Ishikawa (cell line): Measurements from ENCODE around the gene C11orf68.

ENCODE experiments used
- CEBPB ChIP-seq: IDR thresholded peaks from 2 replicates; pipeline ENCODE4 v1.6.1; 2012
- CREB1 ChIP-seq: IDR thresholded peaks from 2 replicates; pipeline ENCODE4 v1.6.1; 2012; ENCODE audit warnings: low read depth
- EGR1 ChIP-seq: IDR thresholded peaks from 2 replicates; pipeline ENCODE4 v1.6.1; 2012
- EP300 ChIP-seq: IDR thresholded peaks from 2 replicates; pipeline ENCODE4 v1.6.1; 2012; ENCODE audit warnings: borderline replicate concordance
- FOXM1 ChIP-seq: IDR thresholded peaks from 2 replicates; pipeline ENCODE4 v1.6.1; 2012; ENCODE audit warnings: low read depth, borderline replicate concordance
- NFIC ChIP-seq: IDR thresholded peaks from 2 replicates; pipeline ENCODE4 v1.6.1; 2012
- RAD21 ChIP-seq: IDR thresholded peaks from 2 replicates; pipeline ENCODE4 v1.6.1; 2012; ENCODE audit warnings: low read depth
- TAF1 ChIP-seq: IDR thresholded peaks from 2 replicates; pipeline ENCODE4 v1.6.1; 2012; ENCODE audit warnings: low read depth, mild to moderate bottlenecking
- TCF12 ChIP-seq: IDR thresholded peaks from 2 replicates; pipeline ENCODE4 v1.6.1; 2012; ENCODE audit warnings: low read depth
- TEAD4 ChIP-seq: IDR thresholded peaks from 2 replicates; pipeline ENCODE4 v1.6.1; 2012
- YY1 ChIP-seq: IDR thresholded peaks from 2 replicates; pipeline ENCODE4 v1.6.1; 2012; ENCODE audit warnings: low read depth
- ZBTB7A ChIP-seq: IDR thresholded peaks from 2 replicates; pipeline ENCODE4 v1.6.1; 2012; ENCODE audit warnings: low read depth
- TF ChIP-seq, protein P1 (sequence below): IDR thresholded peaks from 2 replicates; pipeline ENCODE4 v1.6.1; 2012
- TF ChIP-seq, protein P2 (sequence below): IDR thresholded peaks from 2 replicates; pipeline ENCODE4 v1.6.1; 2012; ENCODE audit warnings: low read depth, mild to moderate bottlenecking
- TF ChIP-seq, protein P3 (sequence below): IDR thresholded peaks from 2 replicates; pipeline ENCODE4 v1.6.1; 2012

The C11orf68 gene

GRCh38 chr11:65898656-65899355 is 20.1 kb downstream of the C11orf68 start:
- TF ChIP-seq EGR1: no peak
- TF ChIP-seq, protein P1, sequence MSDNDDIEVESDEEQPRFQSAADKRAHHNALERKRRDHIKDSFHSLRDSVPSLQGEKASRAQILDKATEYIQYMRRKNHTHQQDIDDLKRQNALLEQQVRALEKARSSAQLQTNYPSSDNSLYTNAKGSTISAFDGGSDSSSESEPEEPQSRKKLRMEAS: no peak

DNA sequence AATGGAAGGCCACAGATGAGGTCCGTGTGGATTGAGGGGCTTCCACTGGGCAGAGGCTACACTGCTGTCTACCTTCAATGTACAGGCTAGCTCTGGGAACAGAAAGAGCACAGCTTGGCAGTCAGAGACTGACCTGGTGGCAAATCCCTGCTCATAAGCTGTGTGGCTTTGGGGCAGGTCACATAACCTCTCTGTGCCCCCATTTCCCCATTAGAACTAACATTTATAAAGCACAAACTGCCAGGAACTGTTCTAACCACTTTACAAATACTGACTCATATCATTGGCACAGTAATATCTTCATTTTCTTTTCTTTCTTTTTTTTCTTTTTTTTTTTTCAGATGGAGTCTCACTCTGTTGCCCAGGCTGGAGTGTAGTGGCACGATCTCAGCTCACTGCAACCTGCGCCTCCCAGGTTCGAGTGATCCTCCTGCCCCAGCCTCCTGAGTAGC is 21.8 kb downstream of the C11orf68 start:
- TF ChIP-seq CREB1: no peak
- TF ChIP-seq, protein P2, sequence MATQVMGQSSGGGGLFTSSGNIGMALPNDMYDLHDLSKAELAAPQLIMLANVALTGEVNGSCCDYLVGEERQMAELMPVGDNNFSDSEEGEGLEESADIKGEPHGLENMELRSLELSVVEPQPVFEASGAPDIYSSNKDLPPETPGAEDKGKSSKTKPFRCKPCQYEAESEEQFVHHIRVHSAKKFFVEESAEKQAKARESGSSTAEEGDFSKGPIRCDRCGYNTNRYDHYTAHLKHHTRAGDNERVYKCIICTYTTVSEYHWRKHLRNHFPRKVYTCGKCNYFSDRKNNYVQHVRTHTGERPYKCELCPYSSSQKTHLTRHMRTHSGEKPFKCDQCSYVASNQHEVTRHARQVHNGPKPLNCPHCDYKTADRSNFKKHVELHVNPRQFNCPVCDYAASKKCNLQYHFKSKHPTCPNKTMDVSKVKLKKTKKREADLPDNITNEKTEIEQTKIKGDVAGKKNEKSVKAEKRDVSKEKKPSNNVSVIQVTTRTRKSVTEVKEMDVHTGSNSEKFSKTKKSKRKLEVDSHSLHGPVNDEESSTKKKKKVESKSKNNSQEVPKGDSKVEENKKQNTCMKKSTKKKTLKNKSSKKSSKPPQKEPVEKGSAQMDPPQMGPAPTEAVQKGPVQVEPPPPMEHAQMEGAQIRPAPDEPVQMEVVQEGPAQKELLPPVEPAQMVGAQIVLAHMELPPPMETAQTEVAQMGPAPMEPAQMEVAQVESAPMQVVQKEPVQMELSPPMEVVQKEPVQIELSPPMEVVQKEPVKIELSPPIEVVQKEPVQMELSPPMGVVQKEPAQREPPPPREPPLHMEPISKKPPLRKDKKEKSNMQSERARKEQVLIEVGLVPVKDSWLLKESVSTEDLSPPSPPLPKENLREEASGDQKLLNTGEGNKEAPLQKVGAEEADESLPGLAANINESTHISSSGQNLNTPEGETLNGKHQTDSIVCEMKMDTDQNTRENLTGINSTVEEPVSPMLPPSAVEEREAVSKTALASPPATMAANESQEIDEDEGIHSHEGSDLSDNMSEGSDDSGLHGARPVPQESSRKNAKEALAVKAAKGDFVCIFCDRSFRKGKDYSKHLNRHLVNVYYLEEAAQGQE: no peak
- no peak for TF ChIP-seq FOXM1
- TF ChIP-seq, protein P3, sequence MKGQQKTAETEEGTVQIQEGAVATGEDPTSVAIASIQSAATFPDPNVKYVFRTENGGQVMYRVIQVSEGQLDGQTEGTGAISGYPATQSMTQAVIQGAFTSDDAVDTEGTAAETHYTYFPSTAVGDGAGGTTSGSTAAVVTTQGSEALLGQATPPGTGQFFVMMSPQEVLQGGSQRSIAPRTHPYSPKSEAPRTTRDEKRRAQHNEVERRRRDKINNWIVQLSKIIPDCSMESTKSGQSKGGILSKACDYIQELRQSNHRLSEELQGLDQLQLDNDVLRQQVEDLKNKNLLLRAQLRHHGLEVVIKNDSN: no peak
- no peak for TF ChIP-seq TEAD4
- TF ChIP-seq TCF12: no peak
- TF ChIP-seq ZBTB7A: no peak
- no peak for TF ChIP-seq RAD21

- no peak for TF ChIP-seq EP300
- TF ChIP-seq FOXM1: no peak
- no peak for TF ChIP-seq CEBPB
- TF ChIP-seq CREB1: no peak
Observed at GRCh38 chr11:65896034-65896999, 22.5 kb downstream of the C11orf68 start.

GRCh38 chr11:65895482-65895981 is 23.3 kb downstream of the C11orf68 start:
- TF ChIP-seq TAF1: no peak
- TF ChIP-seq, protein P2: no peak
- TF ChIP-seq, protein P1: no peak
- no peak for TF ChIP-seq YY1
- TF ChIP-seq NFIC: no peak
- TF ChIP-seq FOXM1: no peak
- no peak for TF ChIP-seq CEBPB
- TF ChIP-seq TCF12: no peak
- TF ChIP-seq RAD21: no peak
- TF ChIP-seq TEAD4: no peak
- no peak for TF ChIP-seq ZBTB7A
- TF ChIP-seq EP300: no peak
- no peak for TF ChIP-seq EGR1
- TF ChIP-seq, protein P3: no peak
- TF ChIP-seq CREB1: no peak

DNA sequence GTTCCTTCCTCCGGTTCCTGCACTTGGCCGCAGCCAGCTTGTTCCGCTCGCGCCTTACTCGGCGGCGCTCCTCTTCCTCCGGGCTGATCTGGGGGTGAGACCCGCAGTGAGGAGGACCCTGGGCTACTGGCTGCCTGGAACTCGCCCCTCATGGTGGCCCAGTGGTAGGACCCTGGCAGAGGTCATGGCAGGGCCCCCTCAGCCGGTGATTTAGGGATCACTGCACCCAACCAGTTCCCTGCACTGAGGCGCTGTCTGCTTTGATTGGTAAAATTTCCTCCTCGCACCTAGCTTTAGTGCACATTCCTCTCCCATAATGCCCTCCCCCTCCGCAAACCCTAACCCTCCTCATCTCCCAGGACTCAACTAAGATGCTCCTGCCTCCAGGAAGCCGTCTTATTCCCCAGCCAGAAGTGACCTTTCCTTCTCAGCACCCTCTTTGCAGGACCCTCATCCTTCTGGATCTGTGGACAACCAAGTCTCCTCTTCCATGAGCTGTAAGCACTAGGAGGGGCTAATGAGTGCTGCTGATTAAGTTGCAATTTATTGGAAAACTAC is 24.7 kb downstream of the C11orf68 start:
- TF ChIP-seq TEAD4 (no peak), CEBPB (no peak), EP300 (no peak)

- no peak for TF ChIP-seq TAF1
- TF ChIP-seq TEAD4: no peak
- no peak for TF ChIP-seq YY1
- no peak for TF ChIP-seq CEBPB
- no peak for TF ChIP-seq EGR1
- TF ChIP-seq EP300: no peak
- TF ChIP-seq TCF12: no peak
- no peak for TF ChIP-seq FOXM1
- TF ChIP-seq RAD21: no peak
- no peak for TF ChIP-seq CREB1
Observed at GRCh38 chr11:65892661-65893317, 26.1 kb downstream of the C11orf68 start.
